ENCODE results near the gene ZNF568.

ZNF568 gene

GRCh38 chr19:37007587-37008220 is 91.6 kb downstream of the ZNF568 start:
- peak in 1 of 2 donors; percentile 9 for DNase-seq

- no peak for DNase-seq
Measured at GRCh38 chr19:37009871-37010270, 93.7 kb downstream of the ZNF568 start.

- no peak for DNase-seq
Measured at GRCh38 chr19:37012093-37012745, 96.1 kb downstream of the ZNF568 start.

- no peak for DNase-seq
Measured at GRCh38 chr19:37014456-37014855, 98.3 kb downstream of the ZNF568 start.

GRCh38 chr19:37045140-37045539 is 129.0 kb downstream of the ZNF568 start:
- no peak for DNase-seq
